HG03558 (cell line): ENCODE measurements around the gene POLR3A.
A peak's percentile ranks its signal among the peaks of the same experiment; 100 is the strongest.
"Not testable (repeated sequence)": the region's sequence is repeated elsewhere in the genome, so short reads cannot be mapped to it uniquely, and the experiment has no call there.

Source experiments
- ATAC-seq: cut with Tn5 transposase; IDR thresholded peaks from one replicate; pipeline ENCODE4 v1.9.1; 2021; ENCODE audit warnings: moderate number of reproducible peaks; ENCODE audit not compliant: unreplicated experiment; ENCODE audit errors: extremely low read depth

POLR3A gene

DNA sequence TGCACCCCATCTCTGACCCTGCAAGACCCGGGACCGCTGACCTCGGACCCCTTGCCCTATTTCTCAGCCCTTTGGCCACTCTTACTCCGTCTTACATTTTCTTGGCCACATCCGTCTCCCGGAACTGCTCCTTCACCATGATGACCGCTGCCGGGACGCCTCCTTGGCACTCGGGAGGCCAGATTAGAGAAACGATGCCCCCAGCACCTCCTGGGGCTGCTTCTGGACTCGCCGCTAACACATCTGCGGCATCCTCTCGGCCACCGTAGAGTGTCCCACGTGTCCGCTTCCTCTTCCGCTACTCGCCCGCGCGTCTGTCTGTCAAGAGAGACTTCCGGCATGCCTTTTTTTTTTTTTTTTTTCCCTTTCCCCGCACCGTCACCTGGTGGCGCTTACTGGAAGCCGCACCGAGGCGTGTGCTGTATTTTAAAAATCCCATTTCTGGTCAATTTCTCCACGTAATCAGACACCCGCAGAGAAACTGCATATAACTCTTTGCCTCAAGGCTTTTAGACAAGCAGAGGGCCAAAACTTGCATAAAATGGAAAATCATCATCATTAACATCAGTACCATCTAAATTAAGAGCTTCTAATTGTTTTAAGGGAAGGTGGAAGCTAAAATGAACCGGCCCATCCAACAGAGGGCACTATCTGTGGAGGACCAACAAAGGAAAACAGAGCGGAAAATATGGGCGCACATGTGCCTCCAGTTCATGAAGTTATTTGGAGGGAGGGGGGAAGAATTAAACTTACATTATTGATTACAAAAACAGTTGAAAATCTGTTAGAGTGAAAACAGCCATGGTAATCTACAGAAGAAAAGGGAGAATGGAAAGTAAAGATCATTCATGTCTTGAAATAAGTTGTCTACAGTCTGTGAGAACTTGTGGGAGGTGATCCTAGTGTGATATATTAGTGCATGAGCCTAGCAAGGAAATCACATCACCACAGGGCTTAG is at the start of gene POLR3A:
TSS of gene POLR3A (minus strand) at position 247 of the 958 bp plus-strand sequence. CDS start at position 139, 108 bp downstream.
- ATAC-seq = peak; percentile 33

DNA sequence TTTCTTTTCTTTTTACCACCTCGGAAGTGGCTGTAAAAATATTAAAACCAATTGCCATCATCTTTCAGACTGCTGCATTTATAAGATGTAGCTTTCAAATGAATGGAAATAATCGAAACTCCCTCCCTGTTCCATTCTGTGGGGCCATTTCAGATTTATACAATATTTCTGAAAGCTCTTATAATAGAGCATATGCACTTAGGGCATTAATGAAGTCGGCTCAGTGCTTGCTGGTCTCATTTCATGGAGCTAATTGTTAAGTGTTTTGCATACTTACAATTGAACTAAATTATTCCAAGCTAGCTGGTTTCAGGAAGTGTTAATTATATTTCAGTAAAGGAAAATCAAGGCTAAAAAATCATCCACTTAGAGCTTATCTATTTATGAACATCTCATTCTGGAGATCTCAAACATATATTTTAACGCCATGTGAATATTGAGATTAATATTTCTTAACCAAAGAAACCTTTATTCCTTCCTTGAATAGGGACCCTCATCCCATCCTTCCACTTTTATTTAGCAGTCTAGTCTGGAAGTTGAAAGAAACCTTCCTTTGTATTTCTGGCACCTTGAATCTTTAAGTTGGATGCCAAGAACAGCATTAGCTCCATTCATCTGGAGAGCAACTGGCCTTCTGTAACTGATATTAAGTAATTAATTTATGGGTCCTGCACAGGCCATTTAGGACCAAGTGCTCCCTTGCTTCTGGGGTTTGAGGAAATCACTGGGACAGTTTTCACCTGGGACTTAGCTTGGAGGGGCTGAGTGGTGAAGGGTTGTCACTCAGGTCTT is 49.4 kb upstream of the POLR3A start:
- no peak for ATAC-seq

DNA sequence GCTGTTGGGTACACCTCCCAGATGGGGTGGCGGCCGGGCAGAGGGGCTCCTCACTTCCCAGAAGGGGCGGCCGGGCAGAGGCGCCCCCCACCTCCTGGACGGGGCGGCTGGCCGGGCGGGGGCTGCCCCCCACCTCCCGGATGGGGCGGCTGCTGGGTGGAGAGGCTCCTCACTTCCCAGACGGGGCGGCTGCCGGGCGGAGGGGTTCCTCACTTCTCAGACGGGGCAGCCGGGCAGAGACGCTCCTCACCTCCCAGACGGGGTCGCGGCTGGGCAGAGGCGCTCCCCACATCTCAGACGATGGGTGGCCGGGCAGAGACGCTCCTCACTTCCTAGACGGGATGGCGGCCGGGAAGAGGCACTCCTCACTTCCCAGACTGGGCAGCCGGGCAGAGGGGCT is 46.5 kb upstream of the POLR3A start:
- ATAC-seq = not testable (repeated sequence)

DNA sequence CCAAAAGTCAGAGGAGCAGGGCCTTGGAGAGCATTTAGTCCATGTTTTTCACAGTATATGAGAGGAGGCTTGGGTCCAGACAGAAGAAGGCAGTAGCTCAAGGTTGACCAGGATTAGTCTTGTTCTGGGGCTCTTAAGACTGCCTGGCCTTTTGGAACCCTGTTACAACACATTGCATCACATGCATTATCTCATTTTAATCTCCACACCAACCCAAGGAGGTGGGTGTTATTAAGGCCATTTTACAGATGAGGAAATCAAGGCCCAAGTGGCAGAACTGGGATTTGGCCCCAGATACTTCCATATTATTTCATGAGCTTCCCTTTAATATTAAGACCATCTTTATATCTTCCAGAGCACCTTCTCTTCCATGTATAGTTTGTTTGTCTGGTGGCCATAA is 43.2 kb upstream of the POLR3A start:
- ATAC-seq = no peak

DNA sequence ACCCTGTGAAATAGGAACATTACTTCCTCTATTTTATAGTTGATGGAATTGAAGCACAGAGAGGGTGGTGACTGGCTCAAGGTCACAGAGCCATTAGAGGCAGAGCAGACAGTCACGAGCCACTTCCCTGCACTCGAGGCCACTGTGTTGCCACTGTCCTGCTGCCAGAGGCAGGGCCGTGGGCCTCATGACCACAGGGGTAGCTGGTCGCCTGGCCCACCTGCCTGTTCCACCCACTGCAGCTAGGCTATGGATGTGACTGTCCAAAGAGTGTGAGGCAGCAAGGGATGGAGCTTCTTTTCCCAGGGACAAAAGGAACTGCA is 42.5 kb upstream of the POLR3A start:
- no peak for ATAC-seq

DNA sequence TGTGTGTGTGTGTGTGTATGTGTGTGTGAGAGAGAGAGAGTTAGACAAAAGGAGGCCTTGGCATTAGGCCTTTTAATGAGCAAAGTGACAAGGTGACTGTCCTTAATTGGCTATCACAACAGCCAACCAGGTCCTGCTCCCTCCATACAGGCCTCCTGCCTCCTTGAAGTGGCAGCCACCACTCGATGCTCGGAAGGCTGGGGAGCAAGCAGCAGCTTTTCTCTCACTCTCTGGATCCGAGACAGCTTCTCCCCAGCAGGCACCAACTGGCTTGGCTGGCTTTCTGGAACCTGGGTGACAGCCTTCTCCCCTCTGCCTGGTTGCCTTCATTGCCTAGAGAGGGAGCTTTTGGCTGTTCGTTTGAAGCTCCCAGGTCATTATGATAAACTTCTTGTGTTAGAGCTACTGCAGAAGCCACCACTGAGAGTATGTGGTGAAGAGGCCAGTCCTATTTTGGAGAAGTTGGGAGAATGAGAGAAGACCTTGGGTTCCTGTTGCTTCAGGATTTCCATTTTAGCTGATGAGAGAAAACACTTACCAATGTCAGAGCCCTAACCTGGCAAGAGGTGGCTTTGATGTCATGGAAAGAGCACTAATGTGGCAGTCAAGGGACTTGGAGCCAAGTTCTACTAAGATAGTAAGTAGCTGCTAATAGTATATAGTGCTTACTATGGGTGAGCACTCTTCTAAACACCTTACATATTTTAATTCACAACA is 42.0 kb upstream of the POLR3A start:
- no peak for ATAC-seq

DNA sequence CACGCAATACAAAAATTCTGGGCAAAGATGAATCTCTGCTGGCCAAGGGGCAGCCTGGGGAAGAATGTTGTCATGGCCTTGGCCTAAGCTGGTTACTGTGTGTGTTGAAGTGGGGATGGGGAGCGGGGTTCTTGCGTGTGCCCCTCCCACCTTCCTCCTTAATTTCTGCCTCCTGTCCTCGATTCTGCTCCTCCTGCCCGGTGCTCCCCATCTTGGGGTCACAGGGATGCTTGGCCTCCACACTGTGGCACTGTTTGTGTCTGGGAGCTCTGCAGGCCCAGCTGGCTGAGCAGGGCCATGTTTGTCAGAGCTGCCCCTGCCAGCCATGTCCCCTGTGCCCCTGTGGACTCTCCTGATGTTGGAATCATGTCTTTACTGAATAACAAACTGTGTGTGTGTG is 41.4 kb upstream of the POLR3A start:
- ATAC-seq = no peak

DNA sequence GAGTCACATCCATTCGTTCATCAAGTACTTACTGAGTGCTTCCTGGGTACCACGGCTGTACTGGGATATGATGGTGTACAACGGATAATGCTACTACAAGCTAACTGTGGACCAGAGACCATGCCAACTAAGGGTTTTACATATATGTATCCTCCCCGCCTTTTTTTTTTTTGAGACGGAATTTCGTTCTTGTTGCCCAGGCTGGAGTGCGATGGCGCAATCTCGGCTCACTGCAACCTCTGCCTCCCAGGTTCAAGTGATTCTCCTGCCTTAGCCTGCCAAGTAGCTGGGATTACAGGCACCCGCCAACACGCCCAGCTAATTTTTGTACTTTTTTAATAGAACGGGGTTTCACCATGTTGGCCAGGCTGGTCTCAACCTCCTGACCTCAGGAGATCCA is 40.7 kb upstream of the POLR3A start:
- ATAC-seq = not testable (repeated sequence)

DNA sequence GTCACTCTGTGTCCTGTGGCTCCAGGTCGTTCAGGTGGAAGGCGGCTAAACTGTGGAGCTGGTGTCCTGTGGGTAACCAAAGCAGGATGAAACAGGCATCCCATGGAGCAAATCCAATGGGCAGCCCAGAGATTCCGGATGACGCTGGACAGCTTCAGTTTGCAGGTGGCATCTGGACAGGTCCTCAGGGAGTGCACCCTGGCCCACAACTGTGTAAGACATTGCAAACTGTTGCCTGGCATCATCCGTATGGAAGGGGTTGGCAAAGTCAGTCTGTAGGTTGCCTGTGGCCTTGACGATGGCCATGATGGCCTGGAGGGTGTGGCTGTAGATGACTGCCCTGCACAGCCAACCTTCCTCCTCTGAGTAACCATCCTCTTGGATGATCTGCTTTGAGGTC is 39.8 kb upstream of the POLR3A start:
- ATAC-seq = no peak

DNA sequence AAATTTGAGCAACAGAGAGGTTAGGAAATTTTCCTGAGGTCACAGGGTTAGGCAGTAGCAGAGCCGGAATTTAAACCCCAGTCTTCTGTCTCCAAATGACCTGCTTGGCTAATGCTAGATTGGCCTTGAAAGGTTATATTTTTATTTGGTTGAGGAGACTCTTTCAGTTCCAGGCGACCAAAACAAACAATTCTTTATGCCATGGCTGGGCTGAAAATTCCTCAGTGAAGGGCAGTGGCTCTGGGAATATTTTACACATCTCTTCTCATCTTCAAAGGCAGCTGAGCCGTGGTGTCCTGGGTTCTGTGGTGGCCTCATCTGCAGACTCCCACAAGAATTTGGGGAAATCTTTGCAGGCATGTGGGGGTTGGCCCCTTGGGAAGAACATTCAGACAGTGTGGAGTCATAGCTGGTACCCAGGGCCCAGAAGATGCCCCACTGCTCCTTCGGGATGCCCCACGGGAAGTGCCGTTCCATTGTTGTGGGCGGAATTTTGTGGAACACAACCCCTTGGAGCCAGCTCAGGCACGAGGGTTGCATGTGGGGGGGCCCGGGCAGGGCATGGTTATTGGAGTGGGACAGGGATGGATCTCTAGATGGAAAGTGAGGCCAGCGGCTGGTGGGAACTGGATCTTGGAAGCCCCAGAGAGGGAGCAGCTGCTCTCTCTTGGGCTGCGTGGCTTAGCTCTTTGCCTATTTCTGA is 37.6 kb upstream of the POLR3A start:
- no peak for ATAC-seq

DNA sequence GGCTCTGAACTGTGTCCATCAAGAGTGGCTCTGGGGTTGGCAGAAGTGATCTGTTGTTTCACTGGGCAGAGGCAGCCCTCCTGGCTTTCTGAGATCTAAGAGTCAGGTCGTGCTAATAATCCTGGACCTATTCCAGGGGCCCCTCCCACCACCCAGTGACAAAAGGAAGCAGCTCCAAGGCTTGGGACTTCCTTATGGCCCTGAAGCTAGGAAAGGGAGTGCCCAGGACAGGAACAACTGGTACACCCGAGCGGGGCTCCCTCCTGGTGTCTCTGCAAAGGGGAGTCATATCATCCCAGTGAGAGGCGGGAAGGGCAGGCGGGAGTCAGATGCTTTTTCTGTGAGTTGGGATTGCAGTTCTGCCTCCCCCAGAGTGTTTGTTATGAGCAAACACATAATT is 36.7 kb upstream of the POLR3A start:
- ATAC-seq = no peak

DNA sequence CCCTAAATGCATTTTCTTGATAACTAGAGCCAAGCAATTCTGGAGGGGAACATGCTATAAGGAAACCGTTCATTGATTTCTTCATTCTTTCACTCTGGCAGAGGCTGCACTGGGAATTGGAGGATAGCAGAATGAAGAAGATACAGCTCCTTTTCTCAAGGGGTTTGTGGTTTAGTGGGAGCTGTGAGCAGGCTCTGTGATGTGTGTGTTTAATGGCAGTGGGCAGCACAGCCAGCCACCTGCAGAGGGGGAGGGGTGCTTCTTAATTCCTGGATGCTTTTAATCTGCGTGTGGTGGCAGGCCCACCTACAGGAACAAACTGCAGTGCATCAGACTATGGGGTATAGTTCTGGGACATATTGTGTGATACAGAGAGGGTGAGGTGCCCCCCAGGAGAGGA is 36.3 kb upstream of the POLR3A start:
- ATAC-seq = no peak

DNA sequence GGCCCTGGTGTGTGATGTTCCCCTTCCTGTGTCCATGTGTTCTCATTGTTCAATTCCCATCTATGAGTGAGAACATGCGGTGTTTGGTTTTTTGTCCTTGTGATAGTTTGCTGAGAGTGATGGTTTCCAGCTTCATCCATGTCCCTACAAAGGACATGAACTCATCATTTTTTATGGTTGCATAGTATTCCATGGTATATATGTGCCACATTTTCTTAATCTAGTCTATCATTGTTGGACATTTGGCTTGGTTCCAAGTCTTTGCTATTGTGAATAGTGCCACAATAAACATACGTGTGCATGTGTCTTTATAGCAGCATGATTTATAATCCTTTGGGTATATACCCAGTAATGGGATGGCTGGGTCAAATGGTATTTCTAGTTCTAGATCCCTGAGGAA is 35.6 kb upstream of the POLR3A start:
- ATAC-seq = not testable (repeated sequence)

DNA sequence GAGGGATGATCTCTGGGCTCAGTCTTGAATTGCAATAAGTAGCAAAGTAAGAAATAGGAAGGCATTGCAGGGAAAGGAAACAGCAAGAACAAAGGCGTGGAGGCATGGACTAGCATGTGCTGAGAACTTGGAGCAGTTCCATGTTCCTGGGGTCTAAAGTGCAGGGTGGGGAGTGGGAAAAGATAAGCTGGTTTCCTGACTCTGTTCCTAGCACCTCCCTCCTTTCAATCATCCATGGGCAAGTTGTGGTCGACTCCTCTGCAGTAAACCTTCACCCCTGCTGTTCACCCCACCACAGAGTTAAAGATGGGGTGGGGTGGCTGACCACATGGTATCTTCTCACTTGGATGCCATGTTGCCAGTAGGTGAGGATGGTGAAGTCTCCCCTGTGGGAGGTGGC is 33.9 kb upstream of the POLR3A start:
- ATAC-seq = no peak

DNA sequence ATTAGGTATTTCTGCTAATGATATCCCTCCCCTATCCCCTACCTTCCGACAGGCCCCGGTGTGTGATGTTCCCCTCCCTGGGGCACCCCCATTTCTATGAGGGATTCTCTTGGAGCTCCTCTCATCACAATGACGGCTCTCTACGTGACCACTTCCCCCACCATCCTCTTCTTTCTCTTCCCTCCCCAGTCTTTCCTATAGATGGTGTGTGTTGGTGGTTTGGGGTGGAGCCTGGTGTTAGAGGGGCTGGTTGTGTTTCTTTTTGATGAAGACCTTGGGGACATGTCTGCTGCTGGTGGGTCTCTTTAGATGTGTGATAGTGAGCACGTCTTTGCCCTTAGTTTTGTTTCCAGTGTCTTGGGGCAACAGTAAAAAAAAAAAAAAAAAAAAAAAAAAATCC is 33.0 kb upstream of the POLR3A start:
- no peak for ATAC-seq

DNA sequence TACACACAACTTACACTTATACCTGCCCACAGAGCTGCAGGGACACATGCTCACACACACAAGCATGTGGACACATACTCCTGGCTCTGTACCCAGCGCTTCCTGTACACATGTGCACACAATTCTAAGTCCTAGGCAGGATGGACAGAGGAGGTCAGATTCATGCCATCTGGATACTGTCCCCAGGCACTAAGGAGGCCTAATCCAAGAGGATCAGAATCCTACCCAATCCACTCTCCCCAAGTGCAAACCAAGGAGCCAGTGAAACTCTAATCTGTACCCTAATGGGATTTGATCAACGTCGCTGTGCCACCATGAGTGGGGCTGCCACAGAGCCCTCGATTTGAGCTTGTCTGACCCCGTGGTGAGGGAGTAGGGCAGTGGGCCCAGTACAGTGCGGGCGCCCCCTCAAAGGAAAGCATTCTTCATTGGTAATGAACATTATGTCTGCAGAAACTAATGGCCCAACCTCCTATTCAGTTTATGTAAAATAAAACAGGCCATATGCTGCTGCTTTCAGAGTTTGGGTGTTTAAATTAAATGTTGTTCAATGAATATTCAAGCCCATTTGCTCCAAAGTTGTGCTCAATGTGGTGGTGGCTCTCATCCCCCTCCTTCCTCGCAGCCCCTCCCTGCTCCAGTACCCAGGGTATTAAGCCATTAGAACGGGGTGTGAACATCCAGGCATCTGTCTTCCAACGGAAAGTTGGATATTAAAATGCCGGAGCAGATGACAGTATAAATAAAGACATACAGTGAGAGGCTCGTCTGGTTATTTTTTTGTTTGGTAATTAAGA is 30.8 kb upstream of the POLR3A start:
- no peak for ATAC-seq

DNA sequence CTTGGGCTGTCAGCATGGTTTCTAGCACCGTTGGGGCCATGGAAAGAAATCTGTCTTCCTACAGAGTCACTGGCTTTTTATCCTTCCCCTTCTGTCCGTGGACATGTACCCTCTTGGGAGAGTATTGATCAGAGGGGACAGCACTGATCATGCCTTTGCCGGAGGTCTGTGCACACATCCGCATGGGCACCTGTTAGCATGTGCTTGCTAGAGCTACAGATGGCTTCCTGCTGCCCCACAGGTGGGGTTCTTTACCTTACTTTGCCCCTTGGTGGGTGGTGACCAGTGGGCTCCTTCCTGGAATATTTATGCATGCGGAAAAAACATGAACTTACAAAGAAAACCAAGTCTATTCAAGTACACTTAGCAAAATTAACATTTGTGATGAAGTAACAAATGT is 29.2 kb upstream of the POLR3A start:
- no peak for ATAC-seq

DNA sequence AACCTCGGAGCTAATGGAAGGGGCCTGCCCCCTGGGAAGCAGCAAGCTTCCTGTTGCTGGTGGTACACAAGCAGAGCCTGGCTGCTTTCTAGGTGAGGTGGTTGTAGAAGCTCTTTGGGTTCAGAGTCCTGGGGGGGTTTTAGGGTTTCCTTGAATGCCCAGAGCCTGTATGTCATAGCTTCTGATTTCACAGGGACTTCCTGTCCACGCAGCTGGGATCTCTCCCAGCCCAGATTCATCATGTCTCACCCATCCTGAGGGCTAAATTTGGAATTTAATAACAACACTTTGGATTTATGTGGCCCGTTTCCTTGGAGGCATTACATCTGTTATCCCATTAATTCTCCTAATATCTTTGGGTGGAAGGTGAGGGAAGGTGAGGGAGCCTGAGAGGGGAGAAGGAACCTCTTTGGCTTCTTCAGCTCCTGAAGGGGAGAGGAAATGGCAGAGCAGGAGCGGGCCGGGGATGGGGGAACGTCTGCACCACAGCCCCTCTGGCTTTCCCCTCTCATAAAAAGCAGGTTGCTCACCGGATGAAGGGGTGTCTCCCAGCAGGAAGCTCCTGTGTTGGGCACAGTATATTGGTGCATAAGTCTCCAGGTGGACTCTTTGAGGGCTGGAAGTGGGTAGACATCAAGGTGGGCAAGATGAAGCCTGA is 24.0 kb upstream of the POLR3A start:
- ATAC-seq = no peak

DNA sequence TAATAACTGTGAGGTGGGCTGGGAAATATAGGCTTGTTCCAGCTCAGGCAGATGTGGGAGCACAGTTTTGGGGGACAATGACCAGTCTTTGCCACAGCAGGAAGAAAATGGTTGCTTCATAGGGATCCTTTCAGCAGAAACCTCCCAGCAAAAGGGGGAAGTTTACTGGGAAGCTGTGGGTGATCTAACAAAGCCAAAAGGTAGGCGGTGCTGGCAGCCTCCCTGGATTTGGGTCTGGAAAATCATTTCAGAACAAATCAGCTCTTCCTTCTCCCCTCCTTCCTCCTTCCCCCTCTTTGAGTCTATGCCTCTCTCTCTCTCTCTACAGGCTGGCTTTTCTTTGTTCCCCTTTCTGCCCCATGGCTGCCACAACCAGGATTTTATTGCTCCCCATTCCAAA is 20.5 kb upstream of the POLR3A start:
- no peak for ATAC-seq
